RWPE1 (cell line): Measurements from ENCODE around the gene ATE1.

Experiments used
- CTCF ChIA-PET: fragments of 350-600 bp; sonication (Branson Sonifier 250); formaldehyde crosslinking; extraction: SDS; loops from one replicate; lab custom pipeline; 2021; lab: Yijun Ruan, JAX
- POLR2A ChIA-PET: fragments of 400-600 bp; formaldehyde crosslinking; extraction: SDS; loops from one replicate; lab custom pipeline; 2020; ENCODE audit warnings: antibody characterized with exemption; ENCODE audit not compliant: low non-redundant PET; lab: Yijun Ruan, JAX
- DNase-seq: peaks from one replicate; pipeline ENCODE4 v3.0.0; 2012; ENCODE audit warnings: low spot score
- H3K27ac ChIP-seq: fragments of 450-650 bp; 2 replicates; pipeline ENCODE4 v1.5.1; 2017
- CTCF ChIP-seq: fragments of 450-650 bp; conservative IDR thresholded peaks from 2 replicates; pipeline ENCODE4 v1.5.1; 2017; ENCODE audit warnings: low read depth, mild to moderate bottlenecking

Gene ATE1

GRCh38 chr10:121797490-121797889, 130.3 kb downstream of the ATE1 start:
- DNase-seq = no peak
- ChIA-PET POLR2A (no interaction called here), CTCF (no interaction called here)
- TF ChIP-seq CTCF = no peak
- H3K27ac ChIP-seq = no peak overlapping the region

GRCh38 chr10:121796342-121796741, 131.5 kb downstream of the ATE1 start:
- ChIA-PET CTCF (no interaction called here), POLR2A (no interaction called here)
- no peak for DNase-seq
- no peak for TF ChIP-seq CTCF
- no peak overlapping the region for H3K27ac ChIP-seq

- no peak for TF ChIP-seq CTCF
- POLR2A ChIA-PET = no interaction called here
- CTCF ChIA-PET = no interaction called here
- no peak for DNase-seq
- no peak overlapping the region for H3K27ac ChIP-seq
Measured at GRCh38 chr10:121792198-121792597, 135.6 kb downstream of the ATE1 start.

GRCh38 chr10:121791761-121792160, 136.1 kb downstream of the ATE1 start:
- no peak for TF ChIP-seq CTCF
- ChIA-PET POLR2A (no interaction called here), CTCF (no interaction called here)

GRCh38 chr10:121788717-121789116, 139.1 kb downstream of the ATE1 start:
- ChIA-PET CTCF (no interaction called here), POLR2A (no interaction called here)
- H3K27ac ChIP-seq = no peak overlapping the region
- TF ChIP-seq CTCF = no peak
- no peak for DNase-seq

More at GRCh38 chr10:121791761-121792160, 136.1 kb downstream of the ATE1 start:
- H3K27ac ChIP-seq = no peak overlapping the region
- DNase-seq = peak; percentile 21

- TF ChIP-seq CTCF = no peak
- CTCF ChIA-PET = no interaction called here
- H3K27ac ChIP-seq = no peak overlapping the region
- POLR2A ChIA-PET = no interaction called here
- no peak for DNase-seq
Measured at GRCh38 chr10:121788115-121788514, 139.7 kb downstream of the ATE1 start.

GRCh38 chr10:121787169-121787568, 140.7 kb downstream of the ATE1 start:
- no peak overlapping the region for H3K27ac ChIP-seq
- POLR2A ChIA-PET = interaction anchor here (0.6 kb wide), 1 partner anchor 25 kb away, joined by 14 read pairs; no protein-coding TSS in a partner anchor
- no peak for DNase-seq
- TF ChIP-seq CTCF = no peak
- CTCF ChIA-PET = no interaction called here
